Measurements from ENCODE around the gene COBL. TPM values are rescaled to one million over a fixed set of nuclear protein-coding genes. Genes with fewer than 3 reads are reported as not detected.

COBL gene
- total and polyA plus RNA-seq, 2 of the 8 experiments (the other 6 are each of a cell fraction or from before 2014, with no cell fraction given), result 13.8 to 40.4 TPM

GRCh38 chr7:51273360-51273759, 43.2 kb downstream of the COBL start:
- H2BK5ac ChIP-seq (ENCODE audit: low read depth, low read length), result no peak overlapping the region
- H2BK12ac ChIP-seq (ENCODE audit: low read depth, low read length), result no peak overlapping the region
- no peak overlapping the region for H4K8ac ChIP-seq (ENCODE audit: extremely low read depth, insufficient read depth, low read length)
- H3K4ac ChIP-seq (replicated peaks; ENCODE audit: insufficient read length, low read depth, low read length), result no peak overlapping the region
- H3K23ac ChIP-seq (ENCODE audit: insufficient read length), result no peak overlapping the region
- no peak overlapping the region for H4K5ac ChIP-seq (ENCODE audit: insufficient read length, low read depth, low read length)
- H3K14ac ChIP-seq (ENCODE audit: insufficient read length), result no peak overlapping the region
- ChIA-PET POLR2A (ENCODE audit: partially characterized antibody) (interaction anchor here (0.6 to 1.9 kb wide), 3 partner anchors 31 to 38 kb away, joined by 3 to 6 read pairs (median 3); no protein-coding TSS in a partner anchor), CTCF (ENCODE audit: partially characterized antibody) (interaction anchor here (1.1 to 1.3 kb wide), 2 partner anchors 26 to 28 kb away, joined by 3 read pairs; no protein-coding TSS in a partner anchor)
- 96% methylated on average over 1 of the region's 1 CpG; no CpG with 5 or more reads in 1 of the 2 experiments for WGBS, 2 experiments (ENCODE audit: extremely low coverage in 1 of 2, insufficient coverage in 1 of 2, insufficient read length in 1 of 2, insufficient replicate concordance in 2 of 2, low coverage in 1 of 2, low lambda C conversion rate in 2 of 2, missing lambda C conversion rate in 1 of 2)
- no peak overlapping the region for H2BK20ac ChIP-seq (ENCODE audit: low read length)
- no peak overlapping the region for H2BK120ac ChIP-seq (replicated peaks; ENCODE audit: low read depth, low read length)
- no peak overlapping the region for H2AK5ac ChIP-seq (ENCODE audit: low read depth, low read length)
- peaks cover 3 to 13% of the 10 kb centered on the region in 2 experiments for H4K20me1 ChIP-seq (replicated peaks in 1 of 2; ENCODE audit: control insufficient read depth in 1 of 2, insufficient read depth in 2 of 2, low read length in 2 of 2)
- DNase-seq (ENCODE audit: low read depth in 1 of 2, low spot score in 2 of 2), result no peak
- H3K18ac ChIP-seq (ENCODE audit: extremely low read depth, low read length), result no peak overlapping the region
- H2AFZ ChIP-seq (ENCODE audit: low read length), result no peak overlapping the region
- H3K23me2 ChIP-seq (ENCODE audit: low read depth, low read length), result no peaks in the 10 kb centered on the region
- H3K9me3 ChIP-seq (ENCODE audit: insufficient read depth in 2 of 2, low read depth in 1 of 2, low read length in 1 of 2), result no peaks in the 10 kb centered on the region
- no peak overlapping the region for H3K4me2 ChIP-seq (ENCODE audit: insufficient read depth in 1 of 2, low read depth in 2 of 2, low read length in 2 of 2)
- H4K91ac ChIP-seq (replicated peaks; ENCODE audit: insufficient read length, low read length), result no peak overlapping the region
- H3K4me1 ChIP-seq (replicated peaks in 1 of 4; ENCODE audit: control insufficient read depth in 3 of 4, insufficient read depth in 4 of 4, low read length in 3 of 4), result peaks cover 0 to 9% (median 3%) of the 10 kb centered on the region in 4 experiments; a peak in 5 of 7 replicates
- no peak overlapping the region for H3K9ac ChIP-seq (replicated peaks in 1 of 4; ENCODE audit: extremely low read depth in 1 of 4, low read depth in 3 of 4, low read length in 3 of 4)
- FAIRE-seq, result no peak
- no peaks in the 10 kb centered on the region for H3K27me3 ChIP-seq (replicated peaks in 1 of 4; ENCODE audit: control insufficient read depth in 3 of 4, extremely low read depth in 1 of 4, insufficient read depth in 3 of 4, low read length in 3 of 4)
- no peak overlapping the region for H3K56ac ChIP-seq (replicated peaks; ENCODE audit: insufficient read length, low read depth, low read length)
- H3K4me3 ChIP-seq (ENCODE audit: extremely low read depth in 1 of 4, insufficient read depth in 2 of 4, low read depth in 3 of 4, low read length in 4 of 4), result no peak overlapping the region
- H2BK15ac ChIP-seq (ENCODE audit: low read length), result no peak overlapping the region
- H3K79me1 ChIP-seq (ENCODE audit: low read depth, low read length), result peaks cover 24% of the 10 kb centered on the region
- H3K79me2 ChIP-seq (ENCODE audit: control insufficient read depth in 1 of 2, insufficient read depth in 2 of 2, low read length in 2 of 2), result peaks cover 0 to 78% of the 10 kb centered on the region in 2 experiments; a peak in 2 of 4 replicates
- H3K36me3 ChIP-seq (ENCODE audit: control insufficient read depth in 2 of 4, insufficient read depth in 4 of 4, low read length in 3 of 4), result no peaks in the 10 kb centered on the region
- no peak overlapping the region for H3K27ac ChIP-seq (ENCODE audit: low read depth, low read length)
- TF ChIP-seq EGR1 (IDR thresholded peaks at IDR 0.05; ENCODE audit: borderline replicate concordance, low read depth, low read length) (no peak), RNF2 (IDR thresholded peaks at IDR 0.05; ENCODE audit: borderline replicate concordance, low read depth, low read length, missing control alignments, poor library complexity, severe bottlenecking) (no peak), ZNF274 (IDR thresholded peaks at IDR 0.05; ENCODE audit: borderline replicate concordance, extremely low read depth, low read length) (no peak), CBX5 (IDR thresholded peaks at IDR 0.05; ENCODE audit: low read depth, low read length) (no peak), CHD2 (IDR thresholded peaks at IDR 0.05; ENCODE audit: low read length) (no peak), JUN (IDR thresholded peaks at IDR 0.05; ENCODE audit: low read depth, low read length) (no peak), CREB1 (IDR thresholded peaks at IDR 0.05) (no peak), HDAC2 (IDR thresholded peaks at IDR 0.05; ENCODE audit: borderline replicate concordance in 1 of 2, low read depth in 2 of 2, low read length in 2 of 2) (no peak), FOSL1 (IDR thresholded peaks at IDR 0.05; ENCODE audit: insufficient read depth, low read depth, low read length) (no peak), SRF (IDR thresholded peaks at IDR 0.05; ENCODE audit: low read depth, low read length) (no peak), E2F6 (IDR thresholded peaks at IDR 0.05) (no peak), POU5F1 (IDR thresholded peaks at IDR 0.05; ENCODE audit: low read depth, low read length) (no peak), GTF2F1 (IDR thresholded peaks at IDR 0.05; ENCODE audit: borderline replicate concordance, low read depth, low read length) (no peak), SIX5 (IDR thresholded peaks at IDR 0.05; ENCODE audit: low read depth, low read length) (no peak)
